MM.1S (cell line): ENCODE results near the gene DRD1.

Experiments used
- EZH2 ChIP-seq: fragments of 300-600 bp; sonication (generic); optimal IDR thresholded peaks from 2 replicates; pipeline ENCODE3; 2017; ENCODE audit warnings: low read depth, mild to moderate bottlenecking, antibody characterized with exemption, low read length, mixed read lengths
- EZH2phosphoT487 ChIP-seq: fragments of 300-600 bp; sonication (generic); IDR thresholded peaks from 2 replicates; pipeline ENCODE4 v1.6.1; 2018; ENCODE audit warnings: antibody characterized with exemption, low read length
- TF ChIP-seq, protein P1 (sequence below): fragments of 300-600 bp; sonication (generic); IDR thresholded peaks from 2 replicates; pipeline ENCODE4 v1.5.1; 2016; ENCODE audit warnings: antibody characterized with exemption, low read length, mixed read lengths

DNA sequence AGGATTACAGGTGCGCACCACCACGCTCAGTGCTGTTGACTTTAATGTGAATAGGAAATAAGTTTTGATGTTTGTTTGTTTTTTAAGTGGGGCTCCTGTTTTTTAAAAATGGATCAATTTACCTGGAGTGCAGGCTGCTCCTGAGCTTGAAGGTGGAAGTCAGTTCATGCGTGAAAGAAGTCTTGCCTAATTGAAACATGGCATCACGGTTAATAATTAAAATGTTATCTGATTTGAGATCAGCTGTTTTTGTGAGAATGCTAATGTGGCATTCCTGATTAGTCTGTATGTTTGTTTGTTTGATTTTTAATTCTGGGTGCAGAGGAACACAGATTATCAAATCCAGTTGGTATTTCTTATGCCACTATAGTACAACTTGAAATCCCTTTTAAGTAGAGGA lies 40.8 kb upstream of the DRD1 start:
- TF ChIP-seq, protein P1, sequence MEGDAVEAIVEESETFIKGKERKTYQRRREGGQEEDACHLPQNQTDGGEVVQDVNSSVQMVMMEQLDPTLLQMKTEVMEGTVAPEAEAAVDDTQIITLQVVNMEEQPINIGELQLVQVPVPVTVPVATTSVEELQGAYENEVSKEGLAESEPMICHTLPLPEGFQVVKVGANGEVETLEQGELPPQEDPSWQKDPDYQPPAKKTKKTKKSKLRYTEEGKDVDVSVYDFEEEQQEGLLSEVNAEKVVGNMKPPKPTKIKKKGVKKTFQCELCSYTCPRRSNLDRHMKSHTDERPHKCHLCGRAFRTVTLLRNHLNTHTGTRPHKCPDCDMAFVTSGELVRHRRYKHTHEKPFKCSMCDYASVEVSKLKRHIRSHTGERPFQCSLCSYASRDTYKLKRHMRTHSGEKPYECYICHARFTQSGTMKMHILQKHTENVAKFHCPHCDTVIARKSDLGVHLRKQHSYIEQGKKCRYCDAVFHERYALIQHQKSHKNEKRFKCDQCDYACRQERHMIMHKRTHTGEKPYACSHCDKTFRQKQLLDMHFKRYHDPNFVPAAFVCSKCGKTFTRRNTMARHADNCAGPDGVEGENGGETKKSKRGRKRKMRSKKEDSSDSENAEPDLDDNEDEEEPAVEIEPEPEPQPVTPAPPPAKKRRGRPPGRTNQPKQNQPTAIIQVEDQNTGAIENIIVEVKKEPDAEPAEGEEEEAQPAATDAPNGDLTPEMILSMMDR, result no peak
- TF ChIP-seq EZH2phosphoT487, result no peak
- TF ChIP-seq EZH2, result no peak
